Measurements from ENCODE around the gene CCNB1. TPM values are rescaled to one million over a fixed set of nuclear protein-coding genes. Genes with fewer than 3 reads are reported as not detected.

Gene CCNB1
- total and polyA plus RNA-seq, 8 donors: 8.9 to 146 (median 70.2) TPM

- ATAC-seq (no peak), DNase-seq (no peak)
- no peak for TF ChIP-seq CTCF (IDR thresholded peaks at IDR 0.05)
- Histone ChIP-seq H3K27ac (no peak overlapping the region), H3K4me1 (no peaks in the 10 kb centered on the region), H3K4me3 (no peak overlapping the region), H3K36me3 (no peaks in the 10 kb centered on the region), H3K9me3 (no peaks in the 10 kb centered on the region), H3K27me3 (no peaks in the 10 kb centered on the region)
- intact Hi-C loops (cut with DNase I): no loop called here
Observed at GRCh38 chr5:69211200-69211599, 44.2 kb downstream of the CCNB1 start.

GRCh38 chr5:69212022-69212421, 45.1 kb downstream of the CCNB1 start:
- Histone ChIP-seq H3K9me3 (no peaks in the 10 kb centered on the region), H3K4me1 (peaks cover 0 to 3% of the 10 kb centered on the region in 2 donors), H3K27ac (no peak overlapping the region), H3K27me3 (no peaks in the 10 kb centered on the region), H3K36me3 (no peaks in the 10 kb centered on the region), H3K4me3 (no peak overlapping the region)
- no peak for TF ChIP-seq CTCF (IDR thresholded peaks at IDR 0.05)
- DNase-seq: no peak
- no peak for ATAC-seq
- intact Hi-C loops (cut with DNase I): no loop called here

GRCh38 chr5:69213513-69214215, 46.7 kb downstream of the CCNB1 start:
- no peaks in the 10 kb centered on the region for H3K27me3 ChIP-seq
- no peaks in the 10 kb centered on the region for H3K36me3 ChIP-seq
- no peak overlapping the region for H3K4me3 ChIP-seq
- intact Hi-C loops (cut with DNase I): no loop called here
- DNase-seq (no peak), ATAC-seq (no peak)
- H3K4me1 ChIP-seq: peaks cover under 1 to 8% of the 10 kb centered on the region in 2 donors
- H3K27ac ChIP-seq: no peak overlapping the region
- TF ChIP-seq CTCF (IDR thresholded peaks at IDR 0.05): no peak
- H3K9me3 ChIP-seq: no peaks in the 10 kb centered on the region

- ATAC-seq: no peak
- intact Hi-C loops (cut with DNase I): no loop called here
Observed at GRCh38 chr5:69217151-69217511, 50.2 kb downstream of the CCNB1 start.

More at GRCh38 chr5:69217151-69217511, 50.2 kb downstream of the CCNB1 start:
- Histone ChIP-seq H3K9me3 (no peaks in the 10 kb centered on the region), H3K4me1 (peaks cover 4 to 16% of the 10 kb centered on the region in 2 donors), H3K4me3 (peak overlapping the region; percentile 89 to 97), H3K36me3 (no peaks in the 10 kb centered on the region), H3K27ac (peak overlapping the region in 1 of 2 donors; percentile 93), H3K27me3 (no peaks in the 10 kb centered on the region)
- no peak for DNase-seq
- no peak for TF ChIP-seq CTCF (IDR thresholded peaks at IDR 0.05)

Data from left lung (tissue), 10 donors.